ENCODE measurements around the gene KIF26A.

The KIF26A gene

GRCh38 chr14:104157016-104157928 is 18.9 kb downstream of the KIF26A start:
- DNase-seq (ENCODE audit: low read depth) = no peak

- DNase-seq (ENCODE audit: low read depth) = no peak
Observed at GRCh38 chr14:104158827-104159798, 20.7 kb downstream of the KIF26A start.

GRCh38 chr14:104159990-104160389 is 21.6 kb downstream of the KIF26A start:
- DNase-seq (ENCODE audit: low read depth) = no peak

- no peak for DNase-seq (ENCODE audit: low read depth)
Observed at GRCh38 chr14:104161602-104162367, 23.4 kb downstream of the KIF26A start.

GRCh38 chr14:104162495-104162894 is 24.1 kb downstream of the KIF26A start:
- no peak for DNase-seq (ENCODE audit: low read depth)

GRCh38 chr14:104163541-104163940 is 25.2 kb downstream of the KIF26A start:
- DNase-seq (ENCODE audit: low read depth) = no peak

GRCh38 chr14:104164041-104164440 is 25.7 kb downstream of the KIF26A start:
- DNase-seq (ENCODE audit: low read depth) = no peak

- no peak for DNase-seq (ENCODE audit: low read depth)
Observed at GRCh38 chr14:104164512-104164911, 26.1 kb downstream of the KIF26A start.

- DNase-seq (ENCODE audit: low read depth) = no peak
Observed at GRCh38 chr14:104166698-104167097, 28.3 kb downstream of the KIF26A start.

GRCh38 chr14:104168603-104169002 is 30.2 kb downstream of the KIF26A start:
- no peak for DNase-seq (ENCODE audit: low read depth)

GRCh38 chr14:104169005-104169698 is 30.8 kb downstream of the KIF26A start:
- DNase-seq (ENCODE audit: low read depth) = no peak

GRCh38 chr14:104169699-104170479 is 31.5 kb downstream of the KIF26A start:
- no peak for DNase-seq (ENCODE audit: low read depth)

- DNase-seq (ENCODE audit: low read depth) = no peak
Observed at GRCh38 chr14:104171029-104171697, 32.8 kb downstream of the KIF26A start.

- no peak for DNase-seq (ENCODE audit: low read depth)
Observed at GRCh38 chr14:104171895-104172294, 33.5 kb downstream of the KIF26A start.

- no peak for DNase-seq (ENCODE audit: low read depth)
Observed at GRCh38 chr14:104172349-104172748, 34.0 kb downstream of the KIF26A start.

- DNase-seq (ENCODE audit: low read depth) = no peak
Observed at GRCh38 chr14:104172880-104173279, 34.5 kb downstream of the KIF26A start.

GRCh38 chr14:104174051-104174450 is 35.7 kb downstream of the KIF26A start:
- no peak for DNase-seq (ENCODE audit: low read depth)

GRCh38 chr14:104175041-104175440 is 36.7 kb downstream of the KIF26A start:
- DNase-seq (ENCODE audit: low read depth) = no peak

GRCh38 chr14:104175811-104176210 is 37.4 kb downstream of the KIF26A start:
- no peak for DNase-seq (ENCODE audit: low read depth)

GRCh38 chr14:104176611-104177010 is 38.2 kb downstream of the KIF26A start:
- DNase-seq (ENCODE audit: low read depth) = no peak

Measured in ELR (cell line).